SU-DHL-6 (cell line): ENCODE measurements around the gene CENPX.
"Not testable (repeated sequence)": the region's sequence is repeated elsewhere in the genome, so short reads cannot be mapped to it uniquely, and the experiment has no call there.

Experiments
- H2AFZ ChIP-seq: fragments of 200-600 bp; sonication (generic); 2 replicates; pipeline ENCODE4 v1.6.1; 2014; ENCODE audit warnings: low read depth, mild to moderate bottlenecking, moderate library complexity, mixed read lengths, antibody characterized with exemption, low read length; ENCODE audit not compliant: severe bottlenecking
- H3F3A ChIP-seq: fragments of 200-600 bp; shearing (Covaris generic); 2 replicates; pipeline ENCODE4 v1.6.0; 2016; ENCODE audit warnings: antibody characterized with exemption, mild to moderate bottlenecking; ENCODE audit not compliant: insufficient read depth
- H3K27ac ChIP-seq: fragments of 200-600 bp; sonication (generic); 2 replicates; pipeline ENCODE4 v1.5.1; 2016; ENCODE audit warnings: low read depth, mild to moderate bottlenecking, low read length, moderate library complexity, mixed read lengths
- H3K27me3 ChIP-seq: fragments of 200-600 bp; sonication (generic), shearing (Covaris generic); 2 replicates; pipeline ENCODE4 v1.6.0; 2014; ENCODE audit warnings: mild to moderate bottlenecking, low read length
- H3K36me3 ChIP-seq: fragments of 200-600 bp; sonication (generic); 2 replicates; pipeline ENCODE4 v1.6.1; 2014; ENCODE audit warnings: mild to moderate bottlenecking, low read length, mixed read lengths
- H3K4me2 ChIP-seq: fragments of 300-600, 200-600 bp; shearing (Covaris generic), sonication (generic); 2 replicates; pipeline ENCODE4 v1.6.0; 2014; ENCODE audit warnings: low read length, low read depth, mild to moderate bottlenecking; ENCODE audit not compliant: poor library complexity, severe bottlenecking
- H3K4me3 ChIP-seq: fragments of 200-600 bp; sonication (generic); 2 replicates; pipeline ENCODE4 v1.5.1; 2014; ENCODE audit warnings: antibody characterized with exemption, low read length, mild to moderate bottlenecking, mixed read lengths; ENCODE audit not compliant: insufficient read depth, poor library complexity, severe bottlenecking
- H3K79me2 ChIP-seq: fragments of 200-600 bp; sonication (generic); 2 replicates; pipeline ENCODE4 v1.6.1; 2014; ENCODE audit warnings: mild to moderate bottlenecking, low read length, moderate library complexity; ENCODE audit not compliant: insufficient read depth
- H3K9ac ChIP-seq: fragments of 200-600 bp; sonication (generic); 2 replicates; pipeline ENCODE4 v1.7.0; 2014; ENCODE audit warnings: mild to moderate bottlenecking, low read length
- H3K9me2 ChIP-seq: fragments of 200-600 bp; sonication (generic); replicated peaks from 2 replicates; pipeline ENCODE4 v1.6.1; 2014; ENCODE audit warnings: low read length; ENCODE audit not compliant: insufficient read depth
- H3K9me3 ChIP-seq: fragments of 200-600 bp; sonication (generic); 2 replicates; pipeline ENCODE4 v1.6.1; 2014; ENCODE audit warnings: low read length, mixed read lengths; ENCODE audit not compliant: insufficient read depth
- H4K20me1 ChIP-seq: fragments of 200-600 bp; sonication (generic); 2 replicates; pipeline ENCODE4 v1.6.1; 2014; ENCODE audit warnings: low read depth, mild to moderate bottlenecking, antibody characterized with exemption, low read length, moderate library complexity, mixed read lengths
- EZH2phosphoT487 ChIP-seq: fragments of 200-600 bp; sonication (generic), shearing (Covaris generic); conservative IDR thresholded peaks from 2 replicates; pipeline ENCODE4 v1.6.1; 2018; ENCODE audit warnings: mild to moderate bottlenecking, antibody characterized with exemption, low read length, moderate library complexity, mixed read lengths
- TF ChIP-seq, protein P1 (sequence below): fragments of 200-600 bp; sonication (generic); IDR thresholded peaks from one replicate; pipeline ENCODE4 v1.5.1; 2017; ENCODE audit warnings: antibody characterized with exemption, mild to moderate bottlenecking, low read length, moderate library complexity; ENCODE audit not compliant: insufficient read depth, poor library complexity, severe bottlenecking

Gene CENPX

DNA sequence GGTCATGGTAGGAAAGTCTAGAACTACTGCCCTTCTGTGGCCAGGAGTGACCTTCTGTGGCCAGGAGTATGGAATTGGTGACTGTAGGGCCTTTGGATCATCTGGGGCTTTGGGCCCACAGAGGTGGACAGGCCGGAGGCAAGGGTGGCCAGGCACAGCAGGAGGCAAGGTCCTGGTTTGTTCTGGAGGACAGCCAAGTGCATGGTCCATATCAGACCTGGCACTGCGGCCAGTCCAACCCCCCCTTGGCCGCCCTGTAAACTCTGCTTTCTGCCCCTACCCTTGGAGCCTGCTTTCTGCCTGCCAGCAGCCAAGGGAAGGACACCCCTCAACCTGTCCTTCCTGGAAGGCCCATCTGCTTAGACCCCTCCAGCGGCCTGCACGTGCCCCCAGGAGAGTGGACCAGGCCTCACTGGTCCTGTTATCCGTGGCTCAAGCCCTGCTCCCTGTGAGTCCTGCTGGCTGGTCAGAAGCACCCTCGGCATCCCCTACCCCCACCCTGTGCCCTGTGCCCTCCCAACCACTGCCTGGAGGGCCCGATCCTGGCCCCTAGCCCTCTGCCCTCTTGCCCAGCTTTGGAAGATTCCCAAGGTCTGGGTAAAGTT, 17.1 kb upstream of the CENPX start:
- Histone ChIP-seq H3K9ac (no peak overlapping the region), H3K79me2 (peaks cover 11% of the 10 kb centered on the region), H3K9me3 (no peaks in the 10 kb centered on the region), H3K27ac (no peak overlapping the region), H3F3A (peaks cover 8% of the 10 kb centered on the region; the same call in 1 of the 2 replicates), H3K4me3 (no peak overlapping the region), H4K20me1 (peaks cover 4% of the 10 kb centered on the region; the same call in 1 of the 2 replicates), H3K36me3 (no peaks in the 10 kb centered on the region), H3K27me3 (no peaks in the 10 kb centered on the region), H2AFZ (no peak overlapping the region), H3K9me2 (no peaks in the 10 kb centered on the region), H3K4me2 (no peak overlapping the region)
- no peak for TF ChIP-seq EZH2phosphoT487
- TF ChIP-seq, protein P1, sequence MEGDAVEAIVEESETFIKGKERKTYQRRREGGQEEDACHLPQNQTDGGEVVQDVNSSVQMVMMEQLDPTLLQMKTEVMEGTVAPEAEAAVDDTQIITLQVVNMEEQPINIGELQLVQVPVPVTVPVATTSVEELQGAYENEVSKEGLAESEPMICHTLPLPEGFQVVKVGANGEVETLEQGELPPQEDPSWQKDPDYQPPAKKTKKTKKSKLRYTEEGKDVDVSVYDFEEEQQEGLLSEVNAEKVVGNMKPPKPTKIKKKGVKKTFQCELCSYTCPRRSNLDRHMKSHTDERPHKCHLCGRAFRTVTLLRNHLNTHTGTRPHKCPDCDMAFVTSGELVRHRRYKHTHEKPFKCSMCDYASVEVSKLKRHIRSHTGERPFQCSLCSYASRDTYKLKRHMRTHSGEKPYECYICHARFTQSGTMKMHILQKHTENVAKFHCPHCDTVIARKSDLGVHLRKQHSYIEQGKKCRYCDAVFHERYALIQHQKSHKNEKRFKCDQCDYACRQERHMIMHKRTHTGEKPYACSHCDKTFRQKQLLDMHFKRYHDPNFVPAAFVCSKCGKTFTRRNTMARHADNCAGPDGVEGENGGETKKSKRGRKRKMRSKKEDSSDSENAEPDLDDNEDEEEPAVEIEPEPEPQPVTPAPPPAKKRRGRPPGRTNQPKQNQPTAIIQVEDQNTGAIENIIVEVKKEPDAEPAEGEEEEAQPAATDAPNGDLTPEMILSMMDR: no peak

DNA sequence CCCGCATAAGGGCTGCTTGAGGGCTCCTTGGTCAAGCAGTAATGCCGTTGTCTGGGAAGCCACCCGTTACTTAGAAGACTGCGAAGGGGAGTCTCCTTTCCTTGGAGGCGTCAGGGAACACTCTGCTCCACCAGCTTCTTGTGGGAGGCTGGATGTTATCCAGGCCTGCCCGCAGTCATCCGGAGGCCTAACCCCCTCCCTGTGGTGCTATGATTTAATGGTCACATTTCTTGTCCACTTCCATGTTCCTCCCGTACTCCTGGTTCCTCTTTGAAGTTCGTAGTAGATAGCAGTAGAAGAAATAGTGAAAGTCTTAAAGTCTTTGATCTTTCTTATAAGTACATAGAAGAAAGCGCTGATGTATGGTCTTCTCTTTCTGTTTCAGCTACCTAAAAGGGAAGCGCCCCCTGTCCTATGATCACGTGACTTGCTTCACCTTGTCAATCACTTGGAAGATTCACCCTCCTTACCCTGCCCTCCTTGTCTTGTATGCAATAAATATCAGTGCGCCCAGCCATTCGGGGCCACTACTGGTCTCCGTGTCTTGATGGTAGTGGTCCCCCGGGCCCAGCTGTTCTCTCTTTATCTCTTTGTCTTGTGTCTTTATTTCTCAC, 16.2 kb upstream of the CENPX start:
- H3K9me3 ChIP-seq: not testable (repeated sequence)

DNA sequence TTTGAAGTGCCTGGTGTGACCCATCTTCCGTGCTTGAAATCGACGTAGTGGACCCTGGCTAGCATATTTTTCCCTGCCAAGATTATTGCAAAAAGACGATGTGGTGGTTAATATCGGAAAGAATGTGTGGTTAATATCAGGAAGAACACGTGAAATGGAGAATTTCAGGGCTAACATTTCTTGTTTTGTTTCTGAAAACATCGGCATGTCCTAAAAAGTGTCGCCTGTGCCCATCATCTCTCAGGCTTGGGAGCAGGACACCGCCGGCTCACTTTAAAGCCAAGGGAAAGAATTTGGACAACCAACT, 15.2 kb upstream of the CENPX start:
- H3K79me2 ChIP-seq: peaks cover 11% of the 10 kb centered on the region
- peak overlapping the region; percentile 42 for H3K4me3 ChIP-seq
- H3K36me3 ChIP-seq: no peaks in the 10 kb centered on the region
- H3K27ac ChIP-seq: no peak overlapping the region
- H3K9me3 ChIP-seq: no peaks in the 10 kb centered on the region
- peak overlapping the region; percentile 87 for H2AFZ ChIP-seq
- peak overlapping the region; percentile 96 for H3K4me2 ChIP-seq
- H3F3A ChIP-seq: peaks cover 9% of the 10 kb centered on the region; the same call in 1 of the 2 replicates
- H3K9me2 ChIP-seq: no peaks in the 10 kb centered on the region
- TF ChIP-seq, protein P1: no peak
- no peak for TF ChIP-seq EZH2phosphoT487
- no peaks in the 10 kb centered on the region for H3K27me3 ChIP-seq
- peaks cover 4% of the 10 kb centered on the region; the same call in 1 of the 2 replicates for H4K20me1 ChIP-seq
- H3K9ac ChIP-seq: peak overlapping the region; percentile 92

More for the DNA sequence above, 16.2 kb upstream of the CENPX start:
- not testable (repeated sequence) for H3K27me3 ChIP-seq, H3K36me3 ChIP-seq, H3K9ac ChIP-seq, H3F3A ChIP-seq, H4K20me1 ChIP-seq, H3K4me3 ChIP-seq, H3K4me2 ChIP-seq, H2AFZ ChIP-seq, H3K9me2 ChIP-seq, H3K27ac ChIP-seq
- H3K79me2 ChIP-seq: peaks cover 11% of the 10 kb centered on the region

DNA sequence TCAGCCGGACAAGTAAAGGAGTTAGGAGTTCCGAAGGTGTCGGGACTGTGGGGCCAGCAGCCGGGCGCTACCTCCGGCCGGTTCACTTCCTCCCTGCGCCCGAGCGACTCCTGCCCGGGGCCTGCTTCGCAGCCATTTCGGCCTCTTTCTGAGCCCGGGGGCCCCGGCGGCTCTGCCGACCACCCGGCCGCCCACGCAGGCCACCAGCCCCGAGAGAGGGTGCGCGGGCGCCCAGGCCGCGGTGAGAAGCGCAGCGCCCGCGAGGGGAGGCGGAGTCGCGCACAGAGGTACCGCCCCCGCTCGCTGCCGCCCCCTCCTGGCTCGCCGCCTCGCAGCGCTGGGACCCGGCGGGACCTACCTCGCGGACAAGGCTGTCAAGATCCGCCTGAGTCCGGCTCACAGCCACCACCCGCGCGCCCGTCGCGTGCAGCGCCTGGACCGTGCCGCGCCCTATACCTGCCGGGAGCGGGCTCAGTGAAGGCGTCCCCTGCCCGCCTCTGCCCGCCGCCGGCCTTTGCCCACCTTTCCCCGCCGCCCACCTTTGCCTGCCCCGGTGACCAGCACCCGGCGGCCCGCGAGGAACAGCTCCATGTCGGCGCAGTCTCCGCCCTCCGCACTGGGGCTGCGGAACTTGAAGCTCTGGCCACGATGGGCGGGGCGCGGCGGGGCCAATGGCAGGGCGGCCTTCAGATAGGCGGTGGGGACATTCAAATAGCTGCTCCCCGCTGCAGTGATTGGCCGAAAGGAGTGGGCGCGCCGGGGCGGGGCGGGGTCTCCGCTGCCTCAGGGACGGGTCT, 14.6 kb upstream of the CENPX start, which contains the start of gene DCXR:
Gene DCXR, minus strand, starts transcription at position 606 of the 797 bp plus-strand sequence. Its CDS starts 15 bp downstream, at position 591.
- peaks cover 11% of the 10 kb centered on the region for H3K79me2 ChIP-seq

More for the DNA sequence above, 14.6 kb upstream of the CENPX start, which contains the start of gene DCXR:
- TF ChIP-seq, protein P1: peak; percentile 49
- no peak for TF ChIP-seq EZH2phosphoT487
- Histone ChIP-seq H3F3A (peaks cover 9% of the 10 kb centered on the region; the same call in 1 of the 2 replicates), H3K27ac (peak within 1 kb of the TSS; percentile 55), H4K20me1 (peaks cover 4% of the 10 kb centered on the region; the same call in 1 of the 2 replicates), H3K27me3 (no peaks in the 10 kb centered on the region), H3K4me2 (peak within 1 kb of the TSS; percentile 96), H3K9me3 (no peaks in the 10 kb centered on the region), H3K4me3 (peak within 1 kb of the TSS; percentile 94), H2AFZ (peak within 1 kb of the TSS; percentile 87), H3K9ac (peak within 1 kb of the TSS; percentile 92), H3K36me3 (no peaks in the 10 kb centered on the region), H3K9me2 (no peaks in the 10 kb centered on the region)
